HUES6 (cell line): ENCODE results near the gene ITGB2.

Source experiments
- H3K27ac ChIP-seq: 2 replicates; pipeline ENCODE4 v1.7.0; 2013; ENCODE audit warnings: low read depth, mild to moderate bottlenecking, low read length, inconsistent platforms
- H3K27me3 ChIP-seq: 2 replicates; pipeline ENCODE4 v1.6.1; 2013; ENCODE audit warnings: low read length; ENCODE audit not compliant: control insufficient read depth, insufficient read depth
- H3K36me3 ChIP-seq: 2 replicates; pipeline ENCODE4 v1.6.1; 2013; ENCODE audit warnings: low read length; ENCODE audit not compliant: control insufficient read depth, insufficient read depth
- H3K4me1 ChIP-seq: 2 replicates; pipeline ENCODE4 v1.6.1; 2013; ENCODE audit warnings: low read length; ENCODE audit not compliant: control insufficient read depth, insufficient read depth
- H3K4me3 ChIP-seq: 2 replicates; pipeline ENCODE4 v1.5.1; 2013; ENCODE audit warnings: low read depth, low read length
- H3K9ac ChIP-seq: one replicate; pipeline ENCODE4 v1.6.1; 2013; ENCODE audit warnings: mild to moderate bottlenecking, low read length
- H3K9me3 ChIP-seq: 2 replicates; pipeline ENCODE4 v1.6.1; 2013; ENCODE audit warnings: low read depth, low read length; ENCODE audit not compliant: control insufficient read depth, insufficient read depth

The ITGB2 gene

GRCh38 chr21:44960141-44961092, 39.7 kb upstream of the ITGB2 start:
- H3K27ac ChIP-seq: no peak overlapping the region
- no peak overlapping the region for H3K4me3 ChIP-seq
- no peaks in the 10 kb centered on the region for H3K27me3 ChIP-seq
- H3K4me1 ChIP-seq: peaks cover 4% of the 10 kb centered on the region; the same call in 1 of the 2 replicates
- no peak overlapping the region for H3K9ac ChIP-seq
- no peaks in the 10 kb centered on the region for H3K9me3 ChIP-seq
- peaks cover 73% of the 10 kb centered on the region for H3K36me3 ChIP-seq

GRCh38 chr21:44959376-44960091, 38.8 kb upstream of the ITGB2 start:
- H3K27me3 ChIP-seq: no peaks in the 10 kb centered on the region
- no peak overlapping the region for H3K9ac ChIP-seq
- no peak overlapping the region for H3K4me3 ChIP-seq
- peaks cover 74% of the 10 kb centered on the region for H3K36me3 ChIP-seq
- H3K4me1 ChIP-seq: peaks cover 4% of the 10 kb centered on the region; the same call in 1 of the 2 replicates
- H3K9me3 ChIP-seq: no peaks in the 10 kb centered on the region
- H3K27ac ChIP-seq: no peak overlapping the region

GRCh38 chr21:44958471-44959191, 37.9 kb upstream of the ITGB2 start:
- peaks cover 76% of the 10 kb centered on the region for H3K36me3 ChIP-seq
- H3K27me3 ChIP-seq: no peaks in the 10 kb centered on the region
- H3K9ac ChIP-seq: no peak overlapping the region
- peaks cover 4% of the 10 kb centered on the region; the same call in 1 of the 2 replicates for H3K4me1 ChIP-seq
- no peak overlapping the region for H3K4me3 ChIP-seq
- H3K27ac ChIP-seq: peak overlapping the region; percentile 75; the same call in 1 of the 2 replicates
- H3K9me3 ChIP-seq: no peaks in the 10 kb centered on the region

GRCh38 chr21:44957901-44958451, 37.3 kb upstream of the ITGB2 start:
- H3K9me3 ChIP-seq: no peaks in the 10 kb centered on the region
- no peak overlapping the region for H3K4me3 ChIP-seq
- H3K27me3 ChIP-seq: no peaks in the 10 kb centered on the region
- H3K9ac ChIP-seq: no peak overlapping the region
- H3K36me3 ChIP-seq: peaks cover 78% of the 10 kb centered on the region
- H3K4me1 ChIP-seq: peaks cover 4% of the 10 kb centered on the region; the same call in 1 of the 2 replicates
- no peak overlapping the region for H3K27ac ChIP-seq

GRCh38 chr21:44957047-44957831, 36.5 kb upstream of the ITGB2 start:
- H3K4me3 ChIP-seq: no peak overlapping the region
- no peak overlapping the region for H3K9ac ChIP-seq
- H3K36me3 ChIP-seq: peaks cover 72% of the 10 kb centered on the region
- H3K4me1 ChIP-seq: peaks cover 4% of the 10 kb centered on the region; the same call in 1 of the 2 replicates
- no peaks in the 10 kb centered on the region for H3K27me3 ChIP-seq
- no peaks in the 10 kb centered on the region for H3K9me3 ChIP-seq
- H3K27ac ChIP-seq: no peak overlapping the region

- H3K27ac ChIP-seq: no peak overlapping the region
- no peak overlapping the region for H3K4me3 ChIP-seq
- H3K9ac ChIP-seq: no peak overlapping the region
Measured at GRCh38 chr21:44956356-44957046, 35.8 kb upstream of the ITGB2 start.

GRCh38 chr21:44955798-44956175, 35.1 kb upstream of the ITGB2 start:
- no peak overlapping the region for H3K9ac ChIP-seq
- peaks cover 67% of the 10 kb centered on the region for H3K36me3 ChIP-seq
- no peak overlapping the region for H3K27ac ChIP-seq
- peaks cover 4% of the 10 kb centered on the region; the same call in 1 of the 2 replicates for H3K4me1 ChIP-seq
- H3K9me3 ChIP-seq: no peaks in the 10 kb centered on the region
- H3K4me3 ChIP-seq: no peak overlapping the region
- H3K27me3 ChIP-seq: no peaks in the 10 kb centered on the region

More at GRCh38 chr21:44956356-44957046, 35.8 kb upstream of the ITGB2 start:
- Histone ChIP-seq H3K4me1 (peaks cover 4% of the 10 kb centered on the region; the same call in 1 of the 2 replicates), H3K9me3 (no peaks in the 10 kb centered on the region), H3K27me3 (no peaks in the 10 kb centered on the region), H3K36me3 (peaks cover 69% of the 10 kb centered on the region)

- Histone ChIP-seq H3K4me1 (peaks cover 4% of the 10 kb centered on the region; the same call in 1 of the 2 replicates), H3K9ac (no peak overlapping the region), H3K27me3 (no peaks in the 10 kb centered on the region), H3K9me3 (no peaks in the 10 kb centered on the region), H3K4me3 (no peak overlapping the region), H3K27ac (no peak overlapping the region), H3K36me3 (peaks cover 65% of the 10 kb centered on the region)
Measured at GRCh38 chr21:44955141-44955797, 34.6 kb upstream of the ITGB2 start.

- no peaks in the 10 kb centered on the region for H3K27me3 ChIP-seq
- no peak overlapping the region for H3K27ac ChIP-seq
- H3K36me3 ChIP-seq: peaks cover 56% of the 10 kb centered on the region
- no peak overlapping the region for H3K9ac ChIP-seq
- no peak overlapping the region for H3K4me3 ChIP-seq
- H3K9me3 ChIP-seq: no peaks in the 10 kb centered on the region
- peaks cover 4% of the 10 kb centered on the region; the same call in 1 of the 2 replicates for H3K4me1 ChIP-seq
Measured at GRCh38 chr21:44954281-44954771, 33.6 kb upstream of the ITGB2 start.
